ENCODE results near the gene SPP1. TPM values are rescaled to one million over a fixed set of nuclear protein-coding genes. Genes with fewer than 3 reads are reported as not detected.
"Not testable (repeated sequence)": the region's sequence is repeated elsewhere in the genome, so short reads cannot be mapped to it uniquely, and the experiment has no call there.

SPP1 gene
- polyA plus RNA-seq = 10 to 100 TPM; 16.3 to 23.4 (median 17.1) TPM

DNA sequence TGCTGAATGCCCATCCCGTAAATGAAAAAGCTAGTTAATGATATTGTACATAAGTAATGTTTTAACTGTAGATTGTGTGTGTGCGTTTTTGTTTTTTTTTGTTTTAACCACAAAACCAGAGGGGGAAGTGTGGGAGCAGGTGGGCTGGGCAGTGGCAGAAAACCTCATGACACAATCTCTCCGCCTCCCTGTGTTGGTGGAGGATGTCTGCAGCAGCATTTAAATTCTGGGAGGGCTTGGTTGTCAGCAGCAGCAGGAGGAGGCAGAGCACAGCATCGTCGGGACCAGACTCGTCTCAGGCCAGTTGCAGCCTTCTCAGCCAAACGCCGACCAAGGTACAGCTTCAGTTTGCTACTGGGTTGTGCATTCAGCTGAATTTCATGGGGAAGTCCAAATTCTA lies at the start of gene SPP1:
Gene SPP1, plus strand, starts transcription at position 249 of the 400 bp plus-strand sequence. CDS start 1,182 bp downstream, outside the sequence.
- H3K27ac ChIP-seq (ENCODE audit: low read depth, low read length) = no peak within 1 kb of the TSS
- 22 to 37% (median 30%) methylated on average over 8 of the region's 8 CpGs for WGBS, 3 donors

DNA sequence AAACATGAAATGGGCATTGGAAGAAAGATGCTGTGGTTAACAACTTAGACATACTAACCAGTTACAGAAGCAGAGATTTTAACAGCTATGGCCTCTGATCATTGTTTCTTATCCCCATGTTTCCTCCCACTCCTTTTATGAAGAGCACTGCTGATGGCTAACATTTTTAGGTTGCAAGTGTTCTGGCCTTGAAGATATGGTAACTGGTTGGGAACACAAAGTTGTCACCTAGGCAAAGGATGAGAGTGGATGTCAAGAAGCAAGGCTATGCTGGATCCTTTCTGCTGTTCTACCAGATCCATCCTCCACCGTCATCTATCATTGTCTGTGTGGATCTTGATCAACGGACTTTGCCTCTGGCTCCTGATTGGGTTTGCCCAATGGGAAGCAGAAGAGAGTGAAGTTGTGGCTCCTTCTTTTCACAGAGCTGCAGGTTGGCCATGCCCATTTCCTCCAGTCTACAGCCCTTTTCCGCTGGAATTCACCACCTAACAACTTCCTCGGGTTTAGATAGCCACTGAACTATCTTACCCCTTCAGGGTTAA lies 48.9 kb upstream of the SPP1 start:
- no peak overlapping the region for H3K27ac ChIP-seq (ENCODE audit: low read depth, low read length)
- WGBS, 3 donors = 73 to 95% (median 91%) methylated on average over 4 of the region's 4 CpGs

DNA sequence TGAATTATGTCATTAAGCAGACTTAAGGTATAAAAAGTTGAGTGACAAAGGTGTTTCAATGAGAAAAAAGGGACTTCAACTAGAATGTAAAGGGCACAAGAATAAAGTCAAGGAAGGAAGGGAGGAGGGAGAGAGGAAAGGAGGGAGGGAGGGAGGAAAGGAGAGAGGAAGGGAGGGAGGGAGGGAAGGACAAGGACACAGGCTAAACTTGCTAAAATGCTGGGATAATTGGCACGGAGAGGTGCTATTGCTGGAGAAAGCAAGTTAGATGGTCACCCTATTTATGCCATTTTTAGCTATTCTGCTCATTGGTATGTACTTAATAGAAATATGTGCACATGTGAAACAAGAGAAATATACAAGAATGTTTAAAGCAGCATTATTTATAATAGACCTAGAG lies 44.9 kb upstream of the SPP1 start:
- WGBS, 3 donors = 71 to 94% (median 82%) methylated on average over 1 of the region's 1 CpG
- no peak overlapping the region for H3K27ac ChIP-seq (ENCODE audit: low read depth, low read length)

DNA sequence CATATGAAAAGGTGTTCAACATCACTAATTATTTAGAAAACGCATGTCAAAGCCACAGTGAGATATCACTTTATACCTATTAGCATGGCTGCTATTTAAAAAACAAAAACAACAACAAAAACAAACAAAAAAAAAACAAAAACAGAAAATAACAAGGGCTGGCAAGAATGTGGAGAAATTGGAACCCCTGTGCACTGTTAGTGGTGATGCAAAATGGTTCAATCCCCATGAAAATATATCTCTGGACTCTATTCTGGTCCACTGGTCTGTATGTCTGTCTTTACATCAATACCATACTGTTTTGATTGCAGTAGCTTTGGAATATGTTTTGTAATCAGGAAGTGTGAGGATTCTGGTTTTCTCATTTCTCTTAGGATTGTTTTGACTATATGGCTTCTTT lies 43.6 kb upstream of the SPP1 start:
- WGBS, 3 donors = 67 to 86% (median 86%) methylated on average over 1 of the region's 1 CpG
- H3K27ac ChIP-seq (ENCODE audit: low read depth, low read length) = no peak overlapping the region

DNA sequence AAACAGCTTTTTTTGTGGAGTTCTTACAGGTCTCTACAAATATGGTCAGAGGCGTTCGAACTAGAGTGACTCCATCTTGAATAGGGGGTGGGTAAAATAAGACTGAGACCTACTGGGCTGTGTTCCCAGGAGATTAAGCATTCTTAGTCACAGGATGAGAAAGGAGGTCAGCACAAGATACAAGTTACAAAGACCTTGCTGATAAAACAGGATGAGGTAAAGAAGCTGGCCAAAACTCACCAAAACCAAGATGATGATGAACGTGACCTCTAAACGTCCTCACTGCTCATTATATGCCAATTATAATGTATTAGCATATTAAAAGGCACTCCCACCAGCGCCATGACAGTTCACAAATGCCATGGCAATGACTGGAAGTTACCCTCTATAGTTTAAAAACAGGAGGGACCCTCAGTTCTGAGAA lies 42.8 kb upstream of the SPP1 start:
- 75 to 84% (median 83%) methylated on average over 5 of the region's 5 CpGs for WGBS, 3 donors
- no peak overlapping the region for H3K27ac ChIP-seq (ENCODE audit: low read depth, low read length)

DNA sequence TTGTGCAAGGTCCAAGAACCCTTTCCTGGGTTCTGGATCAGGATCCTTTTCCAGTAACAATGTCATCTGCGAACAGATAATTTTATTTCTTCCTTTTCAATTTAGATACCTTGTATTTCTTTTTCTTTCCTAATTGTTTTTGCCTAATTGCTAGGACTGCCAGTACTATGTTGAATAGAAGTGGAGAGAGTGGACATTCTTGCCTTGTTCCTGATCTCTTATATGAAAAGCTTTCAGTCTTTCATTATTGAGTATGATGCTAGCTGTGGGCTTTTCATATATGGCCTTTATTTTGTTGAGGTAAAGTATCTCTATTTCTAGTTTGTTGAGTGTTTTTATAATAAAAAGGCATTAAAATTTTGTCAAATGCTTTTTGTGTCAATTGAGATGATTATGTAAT lies 42.2 kb upstream of the SPP1 start:
- WGBS, 3 donors = 85 to 86% (median 85%) methylated on average over 1 of the region's 1 CpG
- H3K27ac ChIP-seq (ENCODE audit: low read depth, low read length) = no peak overlapping the region

DNA sequence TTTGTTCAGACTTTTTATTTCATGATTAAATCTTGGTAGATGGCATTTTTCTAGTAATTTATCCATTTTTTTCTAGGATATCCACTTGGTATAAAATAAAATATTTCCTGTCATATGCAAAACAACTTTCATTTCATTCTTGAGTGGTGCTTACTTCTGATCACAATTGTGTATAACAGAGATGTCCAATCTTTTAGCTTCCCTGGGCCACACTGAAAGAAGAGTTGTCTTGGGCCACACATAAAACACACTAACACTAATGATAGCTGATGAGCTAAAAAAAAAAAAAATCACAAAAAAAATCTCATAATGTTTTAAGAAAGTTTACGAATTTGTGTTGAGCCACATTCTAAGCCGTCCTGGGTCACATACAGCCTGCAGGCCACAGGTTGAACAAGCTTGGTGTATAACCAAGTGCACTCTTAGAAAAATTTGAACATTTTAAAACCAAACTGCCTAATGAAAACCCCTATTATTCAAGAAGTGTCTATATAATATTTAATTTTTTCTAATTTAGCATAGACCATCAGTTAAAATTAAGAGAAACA lies 41.3 kb upstream of the SPP1 start:
- H3K27ac ChIP-seq (ENCODE audit: low read depth, low read length) = no peak overlapping the region
- 93 to 94% (median 94%) methylated on average over 2 of the region's 2 CpGs for WGBS, 3 donors

DNA sequence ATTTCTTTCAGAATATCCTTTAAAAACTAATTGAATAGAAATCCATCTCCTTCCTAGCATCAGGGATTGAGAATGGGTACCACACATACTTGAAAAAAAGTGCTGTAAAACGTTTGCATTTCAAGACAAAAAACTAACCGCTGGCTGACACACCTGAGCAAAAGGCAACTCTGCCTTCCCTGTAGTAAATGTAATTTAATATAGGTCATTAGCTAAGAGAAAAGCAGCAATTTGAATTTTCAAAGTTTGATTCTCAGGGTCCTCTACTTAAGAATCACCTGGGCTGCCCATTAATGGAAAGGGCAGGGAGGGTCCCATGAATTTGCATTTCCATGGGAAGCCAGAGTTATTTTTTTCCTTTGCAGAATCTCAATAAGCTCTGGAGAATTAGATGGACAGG lies 40.5 kb upstream of the SPP1 start:
- 35 to 55% (median 42%) methylated on average over 2 of the region's 2 CpGs for WGBS, 3 donors
- no peak overlapping the region for H3K27ac ChIP-seq (ENCODE audit: low read depth, low read length)

DNA sequence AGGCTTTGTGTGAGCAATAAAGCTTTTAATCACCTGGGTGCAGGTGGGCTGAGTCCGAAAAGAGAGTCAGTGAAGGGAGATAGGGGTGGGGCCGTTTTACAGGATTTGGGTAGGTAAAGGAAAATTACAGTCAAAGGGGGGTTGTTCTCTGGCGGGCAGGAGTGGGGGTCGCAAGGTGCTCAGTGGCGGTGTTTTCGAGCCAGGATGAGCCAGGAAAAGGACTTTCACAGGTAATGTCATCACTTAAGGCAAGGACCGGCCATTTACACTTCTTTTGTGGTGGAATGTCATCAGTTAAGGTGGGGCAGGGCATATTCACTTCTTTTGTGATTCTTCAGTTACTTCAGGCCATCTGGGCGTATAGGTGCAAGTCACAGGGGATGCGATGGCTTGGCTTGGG lies 39.6 kb upstream of the SPP1 start:
- H3K27ac ChIP-seq (ENCODE audit: low read depth, low read length) = not testable (repeated sequence)
- 86 to 89% (median 87%) methylated on average over 5 to 7 of the region's 9 CpGs for WGBS, 3 donors

DNA sequence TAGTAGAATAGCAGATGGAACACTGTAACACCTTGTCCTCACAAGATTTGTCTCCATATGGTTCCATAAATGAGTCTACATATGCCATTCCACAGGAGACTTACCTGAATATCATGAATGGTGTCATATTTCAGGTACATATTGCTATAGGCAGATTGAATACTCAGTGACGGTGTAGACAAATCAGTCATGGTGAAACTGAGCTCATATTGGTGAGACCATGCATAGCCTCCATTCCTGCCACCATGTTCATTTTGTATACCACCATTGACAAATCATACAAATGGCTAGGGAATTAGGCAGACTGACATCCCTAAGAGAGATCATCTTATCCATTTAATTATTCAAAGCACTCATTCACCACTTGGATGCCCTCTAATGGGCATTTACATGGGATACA lies 38.0 kb upstream of the SPP1 start:
- H3K27ac ChIP-seq (ENCODE audit: low read depth, low read length) = no peak overlapping the region
- WGBS, 3 donors = 88 to 97% (median 90%) methylated on average over 1 of the region's 1 CpG

DNA sequence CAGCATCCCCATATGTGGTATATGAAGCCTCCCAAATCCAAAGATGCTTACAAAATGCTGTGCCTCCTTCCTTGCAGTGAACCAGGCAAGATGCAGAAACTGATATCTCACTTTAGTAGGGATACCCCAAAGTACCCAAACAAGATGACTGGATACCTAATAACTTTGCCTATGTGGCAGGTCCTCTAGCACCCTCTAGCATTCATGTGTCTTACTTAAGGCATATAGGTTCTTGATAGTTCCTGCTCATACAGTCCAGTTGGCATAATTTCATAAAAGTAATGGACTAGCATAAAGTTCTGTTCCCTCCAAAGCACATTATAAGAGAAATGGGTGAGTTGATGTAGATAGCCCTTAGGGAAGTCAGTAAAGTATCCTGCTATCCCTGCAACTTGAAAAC lies 36.8 kb upstream of the SPP1 start:
- no peak overlapping the region for H3K27ac ChIP-seq (ENCODE audit: low read depth, low read length)

DNA sequence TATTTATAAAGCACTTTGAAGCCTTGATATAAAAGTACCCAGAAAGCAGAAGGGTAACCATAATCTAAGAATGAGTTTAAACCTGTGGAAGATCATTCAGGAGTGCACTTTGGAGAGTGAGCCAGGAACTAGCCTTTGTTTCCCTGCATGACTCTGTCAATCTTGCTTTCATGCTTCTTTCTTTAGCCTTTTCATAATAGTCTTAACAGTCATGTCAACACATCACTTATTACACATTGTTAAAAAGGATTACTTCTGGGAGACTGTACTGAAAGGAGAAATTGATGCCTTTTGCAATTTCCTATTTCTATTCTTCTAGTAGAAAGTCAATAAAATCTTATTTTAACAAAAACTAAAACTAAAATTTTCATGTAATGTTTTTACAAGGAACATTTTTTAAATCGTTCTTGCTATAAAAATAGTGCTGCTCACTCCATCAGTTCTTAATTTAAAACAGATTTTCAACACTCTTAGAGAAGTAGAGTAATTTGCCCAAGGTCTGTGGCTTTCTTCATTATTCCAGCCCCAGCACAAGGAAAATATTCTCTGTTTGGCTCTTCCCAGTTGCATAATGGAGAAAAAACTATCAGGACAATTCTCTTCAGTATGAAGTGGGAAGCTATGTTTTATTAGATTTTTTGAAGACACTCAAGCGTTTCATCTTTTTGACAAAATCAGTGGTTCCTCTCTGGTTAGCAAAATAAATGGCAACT lies 35.4 kb upstream of the SPP1 start:
- H3K27ac ChIP-seq (ENCODE audit: low read depth, low read length) = no peak overlapping the region

DNA sequence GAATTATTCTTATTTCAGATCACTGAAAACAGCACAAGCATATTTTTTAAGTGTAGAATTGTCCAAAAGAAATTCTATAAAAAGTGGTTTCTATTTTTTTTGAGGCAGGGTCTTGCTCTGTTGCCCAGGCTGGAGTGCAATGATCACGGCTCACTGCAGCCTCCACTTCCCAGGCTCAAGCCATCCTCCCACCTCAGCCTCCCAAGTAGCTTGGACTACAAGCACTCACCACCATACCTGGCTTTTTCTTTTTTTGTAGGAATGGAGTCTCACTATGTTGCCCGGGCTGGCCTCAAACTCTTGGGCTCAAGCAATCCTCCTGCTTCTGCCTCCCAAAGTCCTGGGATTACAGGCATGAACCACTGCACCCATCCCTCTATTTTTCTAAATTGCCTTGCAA lies 34.7 kb upstream of the SPP1 start:
- H3K27ac ChIP-seq (ENCODE audit: low read depth, low read length) = not testable (repeated sequence)
- 90 to 95% (median 94%) methylated on average over 2 of the region's 2 CpGs for WGBS, 3 donors

More for the DNA sequence above, 35.4 kb upstream of the SPP1 start:
- WGBS, 3 donors = 60 to 78% (median 71%) methylated on average over 2 of the region's 2 CpGs

DNA sequence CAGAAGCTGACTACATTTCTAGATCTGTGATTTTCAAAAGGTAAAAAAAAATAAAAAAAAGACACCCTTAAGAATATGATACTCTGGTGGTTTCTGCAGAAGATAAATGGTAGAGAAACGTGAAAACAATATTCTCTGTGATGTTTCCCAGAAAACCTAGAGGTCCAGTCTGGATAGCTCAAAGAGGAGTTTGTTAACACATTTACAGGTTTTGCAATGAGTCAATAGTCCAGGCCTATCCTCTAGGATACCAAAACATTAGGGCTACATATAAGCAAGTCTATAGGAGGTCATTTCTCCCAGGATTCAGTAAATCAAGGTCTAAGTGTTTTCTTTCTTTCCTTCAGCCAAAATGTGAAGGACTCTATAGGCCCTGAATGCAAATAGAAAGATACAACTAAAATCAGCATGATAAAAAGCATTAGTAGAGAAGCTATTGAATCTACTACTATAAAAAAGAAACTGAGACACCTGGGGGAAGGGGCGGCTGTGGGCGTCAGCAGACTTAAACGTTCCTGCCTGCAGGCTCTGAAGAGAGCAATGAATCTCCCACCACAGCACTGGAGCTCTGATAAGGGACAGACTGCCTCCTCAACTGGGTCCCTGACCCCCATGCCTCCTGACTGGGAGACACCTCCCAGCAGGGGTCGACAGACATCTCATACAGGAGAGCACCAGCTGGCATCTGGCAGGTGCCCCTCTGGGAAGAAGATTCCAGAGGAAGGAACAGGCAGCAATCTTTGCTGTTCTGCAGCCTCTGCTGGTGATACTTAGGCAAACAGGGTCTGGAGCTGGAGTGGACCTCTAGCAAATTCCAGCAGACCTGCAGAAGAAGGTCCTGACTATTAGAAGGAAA lies 33.7 kb upstream of the SPP1 start:
- WGBS, 3 donors = 58 to 77% (median 76%) methylated on average over 5 of the region's 5 CpGs
- H3K27ac ChIP-seq (ENCODE audit: low read depth, low read length) = no peak overlapping the region

DNA sequence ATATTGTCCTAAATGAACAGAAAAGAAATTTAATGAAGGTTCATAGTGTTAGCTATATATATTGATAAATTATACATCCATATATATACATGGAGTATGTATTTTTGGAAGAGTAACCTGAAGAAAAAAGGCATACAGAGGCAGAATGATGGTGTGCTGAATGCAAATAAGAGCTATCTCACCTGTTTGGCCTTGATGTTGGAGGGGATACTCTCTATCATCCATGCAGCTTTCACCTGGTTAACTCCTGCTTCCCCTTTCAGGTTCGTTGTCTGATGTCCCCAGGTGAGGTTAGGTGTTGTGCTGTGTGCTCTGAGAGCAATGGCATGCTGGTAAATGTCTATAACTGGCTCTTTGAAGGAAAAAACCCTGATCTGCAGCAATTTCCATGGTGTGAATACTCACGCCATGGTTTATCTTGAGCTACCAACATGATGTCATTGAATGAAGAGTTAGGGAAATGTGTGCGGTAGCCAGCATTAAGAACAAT lies 31.8 kb upstream of the SPP1 start:
- H3K27ac ChIP-seq (ENCODE audit: low read depth, low read length) = no peak overlapping the region
- WGBS, 3 donors = 84 to 96% (median 96%) methylated on average over 3 of the region's 3 CpGs

DNA sequence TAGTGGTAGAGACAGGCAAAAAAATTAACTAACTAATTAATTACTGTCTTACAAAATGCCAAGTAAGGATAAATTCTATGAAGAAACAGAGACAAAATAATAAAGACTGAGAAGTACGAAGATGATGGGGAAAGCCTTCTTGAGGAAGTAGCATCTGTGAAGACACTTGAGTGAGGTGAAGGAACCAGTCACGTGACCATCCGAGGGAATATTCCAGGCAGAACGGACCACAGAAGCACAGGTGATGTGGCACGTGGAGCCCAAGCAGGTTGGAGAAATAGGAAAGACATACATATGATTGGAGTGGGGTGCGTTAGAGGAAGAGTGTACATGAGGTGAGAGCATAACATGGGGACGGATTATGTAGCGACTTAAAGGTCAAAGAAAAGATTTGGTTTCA lies 30.5 kb upstream of the SPP1 start:
- no peak overlapping the region for H3K27ac ChIP-seq (ENCODE audit: low read depth, low read length)
- 89 to 90% (median 89%) methylated on average over 8 of the region's 8 CpGs for WGBS, 3 donors

DNA sequence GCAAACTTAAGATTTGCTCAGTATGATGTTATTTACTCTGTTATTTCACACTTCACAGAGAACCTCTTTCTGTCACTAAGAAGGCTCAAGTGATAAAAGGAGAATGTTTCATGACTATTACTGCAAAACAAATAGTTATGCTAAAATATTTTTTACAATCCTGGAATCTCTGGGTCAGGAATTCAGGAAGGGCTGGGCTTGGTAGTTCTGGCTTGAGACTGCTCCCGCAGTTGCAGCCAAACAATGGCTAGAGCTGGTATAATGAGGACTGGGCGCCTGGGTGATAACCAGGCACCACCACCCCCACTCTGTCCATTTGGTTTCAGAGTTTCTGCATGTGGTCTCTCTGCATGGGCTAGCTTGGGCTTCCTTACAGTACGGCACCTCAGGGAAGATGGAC lies 28.7 kb upstream of the SPP1 start:
- 78 to 93% (median 89%) methylated on average over 3 of the region's 3 CpGs for WGBS, 3 donors
- H3K27ac ChIP-seq (ENCODE audit: low read depth, low read length) = no peak overlapping the region

DNA sequence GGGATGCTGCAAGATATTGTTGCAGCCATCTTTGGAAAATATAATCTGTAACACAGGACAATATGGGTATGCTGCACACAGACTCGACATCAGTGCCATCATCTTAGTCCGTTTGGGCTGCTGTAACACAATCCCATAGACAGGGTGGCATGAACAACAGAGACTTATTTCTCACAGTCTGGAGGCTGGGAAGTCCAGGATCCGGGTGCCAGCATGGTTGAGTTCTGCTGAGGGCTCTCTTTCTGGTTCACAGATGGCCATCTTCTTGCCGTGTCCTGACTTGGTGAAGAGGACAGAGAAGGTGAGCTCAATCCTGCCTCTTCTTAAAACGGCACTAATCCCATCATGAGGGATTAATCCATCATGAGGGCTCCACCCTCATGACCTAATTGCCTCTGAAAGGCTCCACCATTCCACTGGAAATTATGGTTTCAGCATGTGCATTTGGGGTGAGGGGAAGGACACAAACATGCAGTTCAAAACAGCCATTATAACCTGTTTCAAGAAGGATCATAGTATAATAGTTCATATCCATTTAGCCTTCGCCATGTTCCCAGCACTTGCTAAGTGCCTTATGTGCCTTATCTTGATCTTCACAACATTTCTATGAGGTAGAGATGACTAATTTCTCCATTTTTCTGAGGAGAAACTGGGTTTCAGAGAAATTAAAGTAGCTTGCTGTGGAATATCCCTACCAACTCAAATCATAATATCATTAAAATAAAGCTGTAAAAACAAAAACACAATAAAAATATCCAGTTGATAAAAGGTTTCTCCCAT lies 27.9 kb upstream of the SPP1 start:
- no peak overlapping the region for H3K27ac ChIP-seq (ENCODE audit: low read depth, low read length)
- WGBS, 3 donors = 69 to 86% (median 79%) methylated on average over 6 of the region's 6 CpGs
